Measurements from ENCODE around the gene CASR.

DNA sequence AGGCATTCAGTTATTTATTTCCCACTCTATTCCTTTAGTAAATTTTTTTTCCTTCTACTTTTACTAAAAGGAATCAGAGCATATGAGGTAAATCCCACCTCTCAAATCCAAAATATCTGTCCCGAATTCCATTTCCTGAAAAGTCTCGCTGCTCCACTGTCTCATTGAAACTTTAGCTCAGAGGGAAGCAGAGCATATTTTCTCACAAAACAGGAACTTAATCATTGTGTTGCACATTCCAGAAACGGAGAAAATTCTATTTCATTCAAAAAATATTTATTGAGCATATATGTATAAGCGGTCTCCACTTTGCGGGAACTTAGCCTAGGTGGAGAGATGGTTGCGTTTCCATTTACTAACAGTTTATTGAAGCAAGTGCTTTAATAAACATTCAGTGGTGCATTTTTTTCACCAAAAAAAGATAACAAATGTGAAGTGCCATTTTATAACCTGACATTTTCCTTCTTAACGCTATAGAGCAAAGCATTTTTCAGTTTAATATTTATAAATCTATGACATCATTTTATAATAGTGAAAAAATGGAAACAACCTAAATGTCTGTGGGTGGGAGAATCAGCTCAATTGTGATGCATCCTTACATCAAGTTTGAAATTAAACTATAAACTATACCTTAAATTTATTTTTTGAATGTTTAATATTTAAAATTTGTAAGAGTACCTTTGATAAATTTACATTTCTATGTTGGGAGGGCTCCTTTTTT lies 74.3 kb downstream of the CASR start:
- TF ChIP-seq GATA2 (IDR thresholded peaks at IDR 0.05; ENCODE audit: low read depth, low read length) (no peak), GATA3 (IDR thresholded peaks at IDR 0.05; ENCODE audit: low read depth, low read length) (no peak)

All from SH-SY5Y (cell line).